GM12891 (cell line): ENCODE results near the gene HCN2.
"Not testable (repeated sequence)": the region's sequence is repeated elsewhere in the genome, so short reads cannot be mapped to it uniquely, and the experiment has no call there.

Experiments used
- POLR2A ChIP-seq: IDR thresholded peaks from 2 replicates; pipeline ENCODE4 v1.6.1; 2011; ENCODE audit warnings: low read depth, low read length, control low read depth
- POLR2AphosphoS5 ChIP-seq: IDR thresholded peaks from 2 replicates; pipeline ENCODE4 v1.6.1; 2011; ENCODE audit warnings: low read depth, low read length, control low read depth
- SPI1 ChIP-seq: IDR thresholded peaks from 2 replicates; pipeline ENCODE4 v1.6.1; 2011; ENCODE audit warnings: low read depth, low read length, control low read depth
- TAF1 ChIP-seq: IDR thresholded peaks from 2 replicates; pipeline ENCODE4 v1.6.1; 2011; ENCODE audit warnings: low read depth, low read length, control low read depth

DNA sequence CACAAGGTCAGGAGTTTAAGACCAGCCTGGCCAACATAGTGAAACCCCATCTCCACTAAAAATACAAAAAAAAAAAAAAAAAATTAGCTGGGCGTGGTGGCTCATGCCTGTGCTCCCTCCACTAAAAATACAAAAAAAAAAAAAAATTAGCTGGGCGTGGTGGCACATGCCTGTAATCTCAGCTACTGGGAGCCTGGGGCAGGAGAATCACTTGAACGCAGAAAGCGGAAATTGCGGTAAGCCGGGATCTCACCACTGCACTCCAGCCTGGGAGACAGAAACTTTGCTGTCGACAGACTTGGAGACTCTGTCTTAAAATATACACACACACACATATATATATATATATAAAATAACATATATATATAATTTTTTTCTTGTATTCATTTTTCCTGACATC is 36.9 kb downstream of the HCN2 start:
- not testable (repeated sequence) for TF ChIP-seq POLR2A, SPI1, POLR2AphosphoS5, TAF1
